ENCODE data around the gene CCDC12. TPM values are rescaled to one million over a fixed set of nuclear protein-coding genes. Genes with fewer than 3 reads are reported as not detected.

Gene CCDC12
- total RNA-seq, 1 donor from 2014 or later: 62.5 TPM

DNA sequence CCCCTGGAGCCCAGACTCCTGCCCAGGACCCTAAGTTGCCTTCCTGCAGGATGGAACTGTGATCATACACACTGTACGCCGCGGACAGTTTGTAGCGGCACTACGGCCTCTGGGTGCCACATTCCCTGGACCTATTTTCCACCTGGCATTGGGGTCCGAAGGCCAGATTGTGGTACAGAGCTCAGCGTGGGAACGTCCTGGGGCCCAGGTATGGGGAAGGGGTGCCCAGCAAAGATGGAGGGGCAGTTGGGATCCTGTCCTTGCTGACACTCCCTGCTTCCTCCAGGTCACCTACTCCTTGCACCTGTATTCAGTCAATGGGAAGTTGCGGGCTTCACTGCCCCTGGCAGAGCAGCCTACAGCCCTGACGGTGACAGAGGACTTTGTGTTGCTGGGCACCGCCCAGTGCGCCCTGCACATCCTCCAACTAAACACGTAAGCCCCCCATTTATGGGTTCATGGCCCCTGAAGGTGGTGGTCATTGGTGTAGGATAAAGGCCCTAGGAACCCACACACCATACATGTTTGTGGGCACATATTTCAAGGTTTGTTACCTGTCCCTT is 31.8 kb upstream of the CCDC12 start:
- intact Hi-C loops (cut with micrococcal nuclease): no loop called here

DNA sequence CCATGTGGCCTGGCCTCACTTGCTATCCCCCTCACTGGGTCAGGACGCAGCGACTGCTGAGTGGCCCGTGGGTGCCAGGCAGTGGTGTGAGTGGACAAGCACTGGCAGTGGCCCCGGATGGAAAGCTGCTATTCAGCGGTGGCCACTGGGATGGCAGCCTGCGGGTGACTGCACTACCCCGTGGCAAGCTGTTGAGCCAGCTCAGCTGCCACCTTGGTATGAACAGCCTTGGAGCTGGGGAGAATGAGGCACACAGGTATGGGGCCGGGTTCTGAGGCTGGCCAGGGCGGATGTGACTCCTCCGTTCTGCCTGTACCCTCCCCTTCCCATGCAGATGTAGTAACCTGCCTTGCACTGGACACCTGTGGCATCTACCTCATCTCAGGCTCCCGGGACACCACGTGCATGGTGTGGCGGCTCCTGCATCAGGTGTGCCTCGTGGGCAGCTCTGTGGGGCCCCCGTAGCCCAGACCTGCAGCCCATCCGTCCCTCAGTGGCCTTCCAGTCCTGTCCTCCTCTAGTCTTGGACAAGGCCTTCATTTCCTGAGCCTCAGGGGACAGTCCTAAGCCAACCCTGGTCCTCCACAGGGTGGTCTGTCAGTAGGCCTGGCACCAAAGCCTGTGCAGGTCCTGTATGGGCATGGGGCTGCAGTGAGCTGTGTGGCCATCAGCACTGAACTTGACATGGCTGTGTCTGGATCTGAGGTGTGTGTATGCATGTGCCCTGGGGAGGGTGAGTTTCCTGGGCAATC is 31.1 kb upstream of the CCDC12 start:
- intact Hi-C loops (cut with micrococcal nuclease): no loop called here

DNA sequence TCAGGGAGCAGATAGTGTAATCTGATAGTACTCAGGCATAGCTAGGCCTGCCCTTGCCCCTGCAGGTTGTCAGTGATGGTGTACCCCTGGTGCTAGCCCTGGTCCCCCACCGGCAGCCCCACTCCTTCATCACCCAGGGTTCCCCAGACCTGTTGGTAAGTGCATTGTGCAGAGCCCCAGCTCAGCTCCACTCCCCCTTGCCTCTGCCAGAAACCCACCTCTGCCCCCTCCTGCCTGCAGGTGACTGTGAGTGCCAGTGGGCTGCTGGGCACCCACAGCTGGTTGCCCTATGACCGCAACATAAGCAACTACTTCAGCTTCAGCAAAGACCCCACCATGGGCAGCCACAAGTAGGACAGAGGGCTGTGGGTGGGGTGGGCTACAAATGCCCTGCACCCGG is 30.5 kb upstream of the CCDC12 start:
- intact Hi-C loops (cut with micrococcal nuclease): no loop called here

DNA sequence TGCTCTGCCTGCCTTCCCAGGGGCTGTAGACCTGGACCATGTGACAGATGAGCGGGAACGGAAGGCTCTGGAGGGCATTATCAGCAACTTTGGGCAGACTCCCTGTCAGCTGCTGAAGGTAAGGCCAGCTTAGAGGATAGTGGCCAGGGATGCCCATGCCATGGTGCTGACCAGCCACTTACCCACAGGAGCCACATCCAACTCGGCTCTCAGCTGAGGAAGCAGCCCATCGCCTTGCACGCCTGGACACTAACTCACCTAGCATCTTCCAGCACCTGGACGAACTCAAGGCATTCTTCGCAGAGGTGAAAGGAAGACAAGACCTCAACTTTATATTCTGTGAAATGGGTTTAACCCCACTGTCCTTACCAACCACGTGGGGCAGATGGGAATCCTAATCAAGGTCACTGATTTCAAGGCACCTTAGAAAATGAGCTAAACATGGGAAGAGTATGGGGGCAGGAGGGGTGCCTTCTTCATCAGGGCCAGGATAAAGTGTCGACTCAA is 29.7 kb upstream of the CCDC12 start:
- intact Hi-C loops (cut with micrococcal nuclease): no loop called here

DNA sequence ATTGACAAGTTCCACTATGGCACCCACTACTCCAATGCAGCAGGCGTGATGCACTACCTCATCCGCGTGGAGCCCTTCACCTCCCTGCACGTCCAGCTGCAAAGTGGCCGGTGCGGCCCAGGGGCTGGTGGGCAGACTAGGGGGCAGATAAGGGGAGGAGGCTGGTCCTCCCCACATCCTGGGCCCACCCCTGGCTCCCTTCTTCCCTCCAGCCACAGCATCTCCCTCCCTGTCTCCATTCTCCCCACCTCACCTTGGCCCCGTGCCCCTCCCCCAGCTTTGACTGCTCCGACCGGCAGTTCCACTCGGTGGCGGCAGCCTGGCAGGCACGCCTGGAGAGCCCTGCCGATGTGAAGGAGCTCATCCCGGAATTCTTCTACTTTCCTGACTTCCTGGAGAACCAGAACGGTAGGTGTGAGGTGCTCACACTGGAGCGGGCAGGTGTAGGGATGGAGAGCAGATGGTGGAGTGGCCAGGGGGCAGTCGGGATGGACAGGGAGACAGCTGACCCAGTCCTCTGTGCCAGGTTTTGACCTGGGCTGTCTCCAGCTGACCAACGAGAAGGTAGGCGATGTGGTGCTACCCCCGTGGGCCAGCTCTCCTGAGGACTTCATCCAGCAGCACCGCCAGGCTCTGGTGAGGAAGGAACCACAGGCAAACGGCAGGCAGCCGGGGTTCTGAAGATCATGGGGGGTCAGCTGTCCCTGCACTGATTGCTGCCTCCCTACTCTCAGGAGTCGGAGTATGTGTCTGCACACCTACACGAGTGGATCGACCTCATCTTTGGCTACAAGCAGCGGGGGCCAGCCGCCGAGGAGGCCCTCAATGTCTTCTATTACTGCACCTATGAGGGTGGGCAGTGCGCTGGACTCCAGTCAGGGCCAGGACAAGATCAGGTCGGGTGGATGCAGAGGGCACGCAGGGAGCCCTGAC is 28.9 kb upstream of the CCDC12 start:
- intact Hi-C loops (cut with micrococcal nuclease): no loop called here

DNA sequence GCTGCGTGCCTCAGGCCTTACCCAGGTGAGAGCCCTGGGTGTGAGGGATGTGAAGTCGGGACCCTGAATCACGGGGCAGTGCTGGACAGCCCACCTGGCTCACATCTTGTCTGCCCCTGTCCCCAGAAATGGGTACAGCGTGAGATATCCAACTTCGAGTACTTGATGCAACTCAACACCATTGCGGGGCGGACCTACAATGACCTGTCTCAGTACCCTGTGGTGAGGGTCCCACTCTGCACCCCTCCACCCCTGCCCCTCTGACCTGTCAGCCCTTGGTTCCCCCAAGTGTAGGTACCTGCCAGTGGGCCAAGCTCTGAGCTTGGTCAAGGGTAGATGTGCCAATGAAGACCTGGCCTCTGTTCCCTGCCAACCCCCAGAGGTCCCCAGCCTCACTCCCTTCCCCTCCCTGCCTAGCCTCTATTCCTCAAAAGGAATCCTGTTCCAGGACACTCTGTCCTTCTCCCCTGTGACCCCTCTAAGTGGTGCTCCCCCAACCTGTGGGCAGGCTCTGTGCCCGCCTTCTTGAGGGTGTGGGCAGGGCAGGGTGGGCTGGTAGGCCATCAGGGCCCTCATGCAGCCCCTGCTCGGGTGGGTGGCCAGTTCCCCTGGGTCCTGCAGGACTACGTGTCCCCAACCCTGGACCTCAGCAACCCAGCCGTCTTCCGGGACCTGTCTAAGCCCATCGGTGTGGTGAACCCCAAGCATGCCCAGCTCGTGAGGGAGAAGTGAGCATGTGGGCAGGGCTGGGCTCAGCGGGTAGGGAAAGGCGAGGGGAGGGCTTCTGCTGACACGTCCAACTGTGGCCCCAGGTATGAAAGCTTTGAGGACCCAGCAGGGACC is 28.0 kb upstream of the CCDC12 start:
- intact Hi-C loops (cut with micrococcal nuclease): no loop called here

DNA sequence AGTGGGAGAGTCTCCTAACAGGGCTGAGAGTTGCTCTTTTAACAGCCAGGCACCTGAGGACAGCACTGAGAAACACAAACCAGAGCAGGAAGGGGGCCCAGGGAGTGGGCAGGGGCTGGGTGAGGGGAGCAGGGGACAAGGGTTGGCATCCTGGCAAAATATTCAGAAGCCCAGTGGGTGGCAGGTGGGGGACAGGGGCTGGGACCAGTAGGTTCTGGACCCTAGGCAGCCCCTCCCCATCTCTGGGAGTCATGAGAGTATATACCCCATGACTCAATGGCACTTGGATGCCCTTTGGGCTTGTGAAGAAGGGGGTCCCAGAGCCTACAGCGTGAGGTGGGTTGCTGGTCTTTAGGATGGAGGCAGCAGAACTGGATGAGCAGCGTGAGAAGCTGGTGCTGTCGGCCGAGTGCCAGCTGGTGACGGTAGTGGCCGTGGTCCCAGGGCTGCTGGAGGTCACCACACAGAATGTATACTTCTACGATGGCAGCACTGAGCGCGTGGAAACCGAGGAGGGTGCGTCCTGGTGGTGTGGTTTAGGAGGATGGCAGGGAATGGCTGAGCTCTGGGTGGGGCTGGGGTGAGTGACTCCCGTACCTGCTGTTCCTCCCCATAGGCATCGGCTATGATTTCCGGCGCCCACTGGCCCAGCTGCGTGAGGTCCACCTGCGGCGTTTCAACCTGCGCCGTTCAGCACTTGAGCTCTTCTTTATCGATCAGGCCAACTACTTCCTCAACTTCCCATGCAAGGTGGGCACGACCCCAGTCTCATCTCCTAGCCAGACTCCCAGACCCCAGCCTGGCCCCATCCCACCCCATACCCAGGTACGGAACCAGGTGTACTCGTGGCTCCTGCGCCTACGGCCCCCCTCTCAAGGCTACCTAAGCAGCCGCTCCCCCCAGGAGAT is 27.2 kb upstream of the CCDC12 start:
- intact Hi-C loops (cut with micrococcal nuclease): no loop called here

DNA sequence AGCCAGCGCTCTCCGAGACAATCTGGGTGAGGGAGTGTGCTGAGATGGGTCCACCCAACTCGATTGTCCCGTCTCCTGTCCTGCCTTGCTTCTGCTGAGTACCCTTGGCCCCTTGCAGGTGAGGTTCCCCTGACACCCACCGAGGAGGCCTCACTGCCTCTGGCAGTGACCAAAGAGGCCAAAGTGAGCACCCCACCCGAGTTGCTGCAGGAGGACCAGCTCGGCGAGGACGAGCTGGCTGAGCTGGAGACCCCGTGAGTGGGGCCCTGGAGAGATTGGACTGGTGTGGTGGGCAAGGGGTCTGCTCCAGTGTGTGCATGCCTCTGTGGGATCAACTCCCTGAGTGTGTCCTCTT is 26.5 kb upstream of the CCDC12 start:
- intact Hi-C loops (cut with micrococcal nuclease): no loop called here

DNA sequence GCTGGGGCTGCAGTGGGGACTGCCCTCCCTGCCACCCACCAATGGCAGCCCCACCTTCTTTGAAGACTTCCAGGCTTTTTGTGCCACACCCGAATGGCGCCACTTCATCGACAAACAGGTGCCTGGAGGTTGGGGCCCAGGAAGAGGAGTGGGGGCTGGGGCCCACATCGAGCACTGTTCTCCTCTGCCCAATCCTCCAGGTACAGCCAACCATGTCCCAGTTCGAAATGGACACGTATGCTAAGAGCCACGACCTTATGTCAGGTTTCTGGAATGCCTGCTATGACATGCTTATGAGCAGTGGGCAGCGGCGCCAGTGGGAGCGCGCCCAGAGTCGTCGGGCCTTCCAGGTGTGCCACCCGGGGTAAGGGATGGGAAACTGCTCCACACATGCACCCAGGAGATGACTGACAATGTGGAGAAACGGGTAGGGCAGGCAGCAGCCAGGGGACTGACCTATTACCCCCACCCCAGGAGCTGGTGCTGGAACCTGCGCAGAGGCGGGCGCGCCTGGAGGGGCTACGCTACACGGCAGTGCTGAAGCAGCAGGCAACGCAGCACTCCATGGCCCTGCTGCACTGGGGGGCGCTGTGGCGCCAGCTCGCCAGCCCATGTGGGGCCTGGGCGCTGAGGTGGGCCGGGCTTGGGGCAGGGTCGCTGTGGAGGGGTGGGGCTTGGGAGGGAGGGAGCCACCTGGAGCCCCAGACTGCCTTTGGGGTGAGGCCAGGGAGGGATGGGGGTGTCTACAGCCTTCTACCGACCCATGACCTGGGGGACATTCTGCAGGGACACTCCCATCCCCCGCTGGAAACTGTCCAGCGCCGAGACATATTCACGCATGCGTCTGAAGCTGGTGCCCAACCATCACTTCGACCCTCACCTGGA is 25.9 kb upstream of the CCDC12 start:
- intact Hi-C loops (cut with micrococcal nuclease): no loop called here

DNA sequence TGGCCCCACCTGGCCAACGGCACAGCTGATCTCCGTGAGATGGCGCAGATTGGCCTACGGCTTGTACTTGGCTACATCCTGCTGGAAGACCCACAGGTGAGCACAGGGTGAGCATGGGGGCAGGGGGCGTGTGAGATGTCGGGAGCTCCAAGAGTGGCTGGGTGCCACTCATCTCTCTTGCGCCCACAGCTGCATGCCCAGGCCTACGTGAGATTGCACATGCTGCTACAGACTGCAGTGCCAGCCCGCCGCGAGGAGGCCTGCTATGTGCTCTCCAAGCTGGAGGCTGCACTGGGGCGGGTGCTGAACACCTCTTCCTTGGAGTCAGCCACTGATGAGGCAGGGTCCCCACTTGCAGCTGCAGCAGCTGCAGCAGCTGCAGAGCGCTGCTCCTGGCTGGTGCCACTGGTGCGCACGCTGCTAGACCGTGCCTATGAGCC is 25.2 kb upstream of the CCDC12 start:
- intact Hi-C loops (cut with micrococcal nuclease): no loop called here

DNA sequence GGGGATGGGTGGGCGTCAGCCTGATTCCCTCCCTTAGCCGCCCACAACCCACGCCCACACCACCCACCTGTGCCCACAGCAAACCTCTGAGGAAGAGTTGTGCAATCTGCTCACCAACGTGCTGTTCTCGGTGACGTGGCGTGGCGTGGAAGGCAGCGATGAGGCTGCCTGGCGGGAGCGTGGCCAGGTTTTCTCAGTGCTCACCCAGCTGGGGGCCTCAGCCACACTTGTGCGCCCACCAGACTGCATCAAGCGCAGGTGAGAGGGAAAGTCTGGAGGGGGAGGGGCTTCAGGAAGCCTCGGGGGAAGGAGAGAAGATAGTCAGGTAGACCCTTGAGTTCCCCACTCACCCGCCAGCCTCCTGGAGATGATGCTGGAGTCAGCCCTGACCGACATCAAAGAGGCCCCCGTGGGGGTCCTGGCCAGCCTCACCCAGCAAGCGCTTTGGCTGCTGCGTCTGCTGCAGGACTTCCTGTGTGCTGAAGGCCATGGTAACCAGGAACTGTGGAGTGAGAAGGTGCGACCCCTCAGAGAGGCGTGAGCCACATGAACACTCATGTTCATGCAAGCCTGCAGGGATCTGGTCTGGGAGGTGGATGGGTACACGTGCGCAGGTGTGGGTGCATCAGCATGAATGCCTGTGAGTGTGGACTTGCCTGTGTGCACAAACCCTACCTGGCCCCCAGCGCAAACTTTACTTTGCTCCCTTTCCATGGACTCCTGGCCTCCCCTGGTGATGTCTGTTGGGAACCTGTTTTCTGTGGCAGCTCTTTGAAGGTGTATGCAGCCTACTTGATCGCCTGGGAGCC is 24.6 kb upstream of the CCDC12 start:
- intact Hi-C loops (cut with micrococcal nuclease): no loop called here

DNA sequence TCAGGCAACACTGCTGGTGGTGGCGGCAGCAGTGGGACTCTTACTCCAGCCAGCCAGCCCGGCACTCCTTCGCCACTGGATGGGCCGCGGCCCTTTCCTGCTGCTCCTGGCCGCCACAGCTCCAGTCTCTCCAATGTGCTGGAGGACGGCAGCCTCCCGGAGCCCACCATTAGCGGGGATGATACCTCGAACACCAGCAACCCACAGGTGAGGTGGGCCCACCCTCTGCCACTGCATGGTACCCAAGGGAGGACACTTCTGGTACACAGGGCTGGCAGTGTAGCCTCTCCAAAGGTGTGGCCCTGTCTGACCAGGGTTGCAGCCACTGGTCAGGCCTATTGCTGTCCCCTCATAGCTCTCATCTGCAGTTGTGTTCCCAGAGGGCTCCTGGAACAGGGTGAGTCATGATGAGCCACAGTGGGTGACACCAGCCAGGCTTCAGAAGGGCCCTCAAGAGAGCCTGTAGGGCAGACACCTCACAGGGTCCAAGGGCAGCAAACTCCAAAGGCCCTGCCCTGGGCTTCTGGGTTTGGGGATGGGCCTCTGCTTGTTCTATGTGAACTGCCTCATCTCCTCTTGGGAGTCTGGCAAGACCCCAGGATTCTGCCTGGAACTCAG is 23.8 kb upstream of the CCDC12 start:
- intact Hi-C loops (cut with micrococcal nuclease): no loop called here

DNA sequence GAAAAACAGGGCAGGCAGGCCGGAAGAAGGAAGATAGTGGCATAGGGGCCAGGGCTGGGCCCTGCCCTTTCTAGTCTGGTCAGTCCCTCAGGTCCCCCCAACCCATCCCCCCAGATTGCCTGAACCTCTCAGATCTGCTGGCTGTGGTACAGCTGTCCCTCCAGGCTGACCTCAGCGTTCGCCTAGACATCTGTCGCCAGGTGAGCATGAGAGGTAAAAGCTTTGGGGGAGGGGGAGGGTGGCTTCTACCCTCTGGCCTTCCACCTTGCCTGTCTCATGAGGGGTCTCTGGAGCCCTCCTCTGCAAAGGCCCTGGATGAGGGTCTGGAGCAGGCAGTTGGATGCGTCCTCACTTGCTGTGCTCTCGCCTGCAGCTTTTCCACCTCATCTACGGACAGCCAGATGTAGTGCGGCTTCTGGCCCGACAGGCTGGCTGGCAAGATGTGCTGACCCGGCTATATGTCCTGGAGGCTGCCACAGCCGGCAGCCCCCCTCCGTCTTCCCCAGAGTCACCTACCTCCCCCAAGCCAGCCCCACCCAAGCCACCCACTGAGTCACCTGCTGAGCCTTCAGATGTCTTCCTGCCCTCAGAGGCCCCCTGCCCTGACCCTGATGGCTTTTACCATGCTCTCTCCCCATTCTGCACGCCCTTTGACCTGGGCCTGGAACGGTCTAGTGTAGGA is 23.1 kb upstream of the CCDC12 start:
- intact Hi-C loops (cut with micrococcal nuclease): loop anchor here (2.0 kb wide), 1 partner anchor 133 kb away; no protein-coding TSS in a partner anchor

DNA sequence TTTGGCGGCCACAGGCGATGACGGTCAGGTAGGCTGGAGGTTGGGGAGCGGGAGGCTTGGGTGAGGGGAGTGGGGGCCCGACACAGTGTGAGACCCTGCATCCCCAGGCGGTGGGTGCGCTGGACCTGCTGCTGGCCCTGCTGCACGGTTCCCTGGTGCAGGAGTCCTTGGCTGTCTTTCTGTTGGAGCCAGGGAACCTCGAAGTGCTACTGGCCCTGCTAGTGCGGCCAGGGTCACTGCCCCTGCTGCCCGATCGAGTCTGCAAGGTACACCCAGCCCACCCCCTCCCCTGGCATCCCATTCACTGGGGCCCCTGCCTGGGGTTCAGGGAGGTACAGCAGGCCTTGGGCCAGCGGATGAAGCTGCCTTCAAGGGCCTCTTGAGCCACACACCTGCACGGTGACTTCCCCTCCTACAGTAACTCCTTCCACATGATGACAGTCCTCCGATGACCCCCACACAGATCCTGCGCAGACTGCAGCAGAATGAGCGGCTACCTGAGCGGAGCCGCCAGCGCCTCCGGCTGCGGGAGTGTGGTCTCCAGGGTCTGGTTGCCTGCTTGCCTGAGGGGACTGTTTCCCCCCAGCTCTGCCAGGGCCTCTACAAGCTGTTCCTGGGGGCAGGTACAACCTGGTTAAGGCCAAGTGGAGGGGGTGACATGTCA is 22.4 kb upstream of the CCDC12 start:
- intact Hi-C loops (cut with micrococcal nuclease): loop anchor here (1.0 to 2.0 kb wide), 3 partner anchors 20 to 132 kb away; partner anchors contain the start of gene NBEAL2

DNA sequence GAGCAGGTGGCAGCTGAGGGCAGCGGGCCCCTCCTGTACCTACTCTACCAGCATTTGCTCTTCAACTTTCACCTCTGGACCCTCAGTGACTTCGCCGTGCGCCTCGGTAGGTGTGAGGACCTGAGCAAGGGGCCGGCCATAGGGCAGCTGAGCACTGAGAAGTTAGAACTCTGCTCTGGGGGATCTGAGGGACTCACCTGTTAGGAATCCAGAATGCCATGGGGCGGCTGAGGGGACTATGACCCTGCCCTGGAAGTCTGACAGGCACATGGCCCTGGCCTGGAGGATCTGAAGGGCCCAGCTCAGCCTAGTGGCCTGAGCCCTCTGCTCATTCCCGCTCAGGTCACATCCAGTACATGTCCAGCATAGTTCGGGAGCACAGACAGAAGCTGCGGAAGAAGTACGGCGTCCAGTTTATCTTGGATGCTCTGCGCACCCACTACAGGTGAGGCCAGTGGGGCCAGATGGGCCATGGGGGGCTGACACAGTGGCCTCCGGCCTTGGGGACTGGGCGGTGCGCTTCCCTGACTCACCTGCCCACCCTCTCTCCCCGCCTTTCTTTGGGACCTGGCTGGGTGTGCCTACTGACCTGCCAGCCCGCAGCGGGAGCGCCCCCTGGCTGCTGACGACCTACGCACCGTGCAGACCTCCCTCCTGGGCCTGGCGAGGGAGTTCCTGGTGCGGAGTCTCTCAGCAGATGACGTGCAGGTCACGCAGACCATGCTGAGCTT is 21.7 kb upstream of the CCDC12 start:
- intact Hi-C loops (cut with micrococcal nuclease): loop anchor here (1.0 to 2.0 kb wide), 3 partner anchors 19 to 131 kb away; partner anchors contain the start of gene NBEAL2

Data from T-helper 1 cell treated with Interleukin-12 subunit alpha and Interleukin-12 subunit beta and Interleukin-4 antibody, amounts not matched to agents 30 ng/mL and 1 ng/mL, for 36 hours (primary cell).